ENCODE data around the gene TMEM35B.
"Not testable (repeated sequence)": the region's sequence is repeated elsewhere in the genome, so short reads cannot be mapped to it uniquely, and the experiment has no call there.

The TMEM35B gene

DNA sequence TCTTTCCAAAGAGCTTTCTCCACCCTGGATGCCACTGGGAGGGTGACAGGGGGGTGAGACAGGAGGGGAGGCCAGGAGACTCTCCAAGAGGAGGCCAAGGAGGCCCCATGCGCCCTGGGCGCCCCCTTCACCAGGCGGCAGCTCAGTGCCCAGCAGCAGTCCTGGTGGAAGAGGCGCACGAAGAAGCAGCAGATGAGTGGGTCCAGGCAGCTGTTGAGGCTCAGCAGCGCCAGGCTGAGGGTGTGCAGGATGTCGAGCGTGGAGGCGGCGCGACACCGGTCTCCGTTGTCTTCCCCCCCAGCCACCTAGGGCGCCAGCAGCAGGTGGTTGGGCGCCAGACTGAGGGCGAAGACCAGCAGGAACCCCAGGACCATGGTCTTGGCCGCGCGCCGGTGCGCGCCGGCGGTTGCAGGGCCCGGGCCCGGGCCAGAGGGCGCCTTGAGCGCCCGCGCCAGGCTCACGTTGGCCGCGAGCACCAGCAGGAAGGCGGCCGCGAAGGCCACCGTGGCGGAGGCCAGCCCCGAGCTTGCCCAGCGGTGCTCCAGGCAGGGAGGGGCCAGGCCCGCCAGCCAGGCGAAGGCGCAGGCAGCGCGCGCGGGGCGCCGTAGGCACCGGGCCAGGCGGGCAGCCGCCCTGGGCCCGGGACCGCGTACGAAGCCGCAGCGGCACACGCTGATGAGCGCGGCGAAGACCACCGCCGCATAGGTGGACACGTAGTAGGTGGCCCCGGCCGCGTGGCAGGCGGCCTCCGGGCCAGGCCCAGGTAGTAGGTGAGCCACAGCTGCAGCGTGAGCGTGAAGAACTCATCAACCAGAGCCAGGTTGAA is 8.6 kb downstream of the TMEM35B start:
- no peaks in the 10 kb centered on the region for H3K27me3 ChIP-seq (ENCODE audit: insufficient read depth, insufficient read length)
- peaks cover 8% of the 10 kb centered on the region for H3K36me3 ChIP-seq (ENCODE audit: insufficient read depth, insufficient read length, low read length)
- H3K4me3 ChIP-seq (ENCODE audit: insufficient read length, low read depth) = no peak overlapping the region
- H3K9me3 ChIP-seq (ENCODE audit: insufficient read depth, low read length) = no peaks in the 10 kb centered on the region
- H3K4me1 ChIP-seq (ENCODE audit: insufficient read depth, insufficient read length) = peaks cover 2% of the 10 kb centered on the region
- no peak for DNase-seq (ENCODE audit: low read depth, low spot score)
- TF ChIP-seq SUZ12 (IDR thresholded peaks at IDR 0.05; ENCODE audit: extremely low read depth, insufficient read depth, insufficient read length) (no peak), YY1 (IDR thresholded peaks at IDR 0.05; ENCODE audit: insufficient read depth, insufficient read length) (no peak), ZNF274 (IDR thresholded peaks at IDR 0.05; ENCODE audit: low read depth, low read length) (no peak)
- no peak overlapping the region for H3K9ac ChIP-seq (ENCODE audit: insufficient read length, low read depth)

DNA sequence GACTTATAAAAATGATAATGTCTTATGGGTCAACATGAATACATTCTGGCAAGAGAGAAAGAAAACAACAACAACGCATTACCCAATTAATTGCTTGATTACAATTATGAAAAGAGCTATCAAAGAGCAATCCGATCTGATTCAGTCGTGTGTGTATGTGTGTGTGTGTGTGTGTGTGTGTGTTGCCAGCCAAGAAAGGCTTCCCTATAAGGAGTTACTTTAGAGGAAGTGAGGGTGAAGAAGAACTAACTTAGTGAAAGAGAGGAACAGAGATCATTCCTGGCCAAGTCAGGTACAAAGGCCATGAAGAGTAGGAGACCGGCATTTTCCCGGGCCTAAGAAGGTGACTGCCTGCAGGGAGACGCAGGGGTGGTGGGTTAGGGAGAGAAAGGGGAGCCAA is 9.4 kb downstream of the TMEM35B start:
- H3K9ac ChIP-seq (ENCODE audit: insufficient read length, low read depth) = no peak overlapping the region
- H3K4me3 ChIP-seq (ENCODE audit: insufficient read length, low read depth) = no peak overlapping the region
- H3K9me3 ChIP-seq (ENCODE audit: insufficient read depth, low read length) = no peaks in the 10 kb centered on the region
- no peaks in the 10 kb centered on the region for H3K27me3 ChIP-seq (ENCODE audit: insufficient read depth, insufficient read length)
- DNase-seq (ENCODE audit: low read depth, low spot score) = no peak
- TF ChIP-seq ZNF274 (IDR thresholded peaks at IDR 0.05; ENCODE audit: low read depth, low read length) = no peak
- TF ChIP-seq SUZ12 (IDR thresholded peaks at IDR 0.05; ENCODE audit: extremely low read depth, insufficient read depth, insufficient read length) = no peak
- TF ChIP-seq YY1 (IDR thresholded peaks at IDR 0.05; ENCODE audit: insufficient read depth, insufficient read length) = no peak
- peaks cover 2% of the 10 kb centered on the region for H3K4me1 ChIP-seq (ENCODE audit: insufficient read depth, insufficient read length)
- peaks cover 2% of the 10 kb centered on the region for H3K36me3 ChIP-seq (ENCODE audit: insufficient read depth, insufficient read length, low read length)

DNA sequence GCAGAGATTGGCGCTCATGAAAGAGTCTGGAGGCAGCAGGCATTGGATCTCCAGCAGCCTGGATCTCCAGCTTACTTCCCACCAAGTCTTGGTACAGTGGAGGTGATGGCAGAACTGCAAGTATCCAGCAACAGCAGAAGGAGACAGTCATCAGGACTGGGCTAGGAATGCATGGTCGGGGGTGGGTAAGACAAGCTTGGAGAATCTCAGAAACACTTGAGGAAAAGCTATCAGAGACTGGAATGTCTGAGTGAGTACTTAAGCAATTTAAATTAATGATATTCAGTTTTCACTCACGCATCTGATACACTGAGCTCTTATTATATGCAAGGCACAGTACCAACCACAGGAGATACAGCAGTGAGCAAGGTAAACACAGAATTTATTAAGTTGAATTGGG is 9.8 kb downstream of the TMEM35B start:
- no peak for DNase-seq (ENCODE audit: low read depth, low spot score)

DNA sequence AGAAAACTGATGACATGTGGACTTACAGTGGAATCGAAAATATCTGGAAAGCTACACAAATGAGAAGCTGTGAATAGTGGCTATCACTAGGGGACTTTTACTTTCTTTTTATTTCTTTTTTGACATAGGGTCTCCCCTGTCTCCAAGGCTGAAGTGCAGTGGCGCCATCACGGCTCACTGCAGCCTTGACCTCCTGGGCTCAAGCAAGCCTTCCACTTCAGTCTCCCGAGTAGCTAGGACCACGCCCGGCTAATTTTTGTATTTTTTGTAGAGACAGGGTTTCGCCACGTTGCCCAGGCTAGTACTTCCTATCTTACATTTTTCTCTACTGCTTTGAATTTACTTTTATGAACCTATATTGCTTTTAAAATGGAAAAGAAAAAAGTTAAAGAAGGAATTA is 10.5 kb downstream of the TMEM35B start:
- no peak for DNase-seq (ENCODE audit: low read depth, low spot score)
- H3K9ac ChIP-seq (ENCODE audit: insufficient read length, low read depth) = no peak overlapping the region
- peaks cover 2% of the 10 kb centered on the region for H3K4me1 ChIP-seq (ENCODE audit: insufficient read depth, insufficient read length)
- TF ChIP-seq ZNF274 (IDR thresholded peaks at IDR 0.05; ENCODE audit: low read depth, low read length) (no peak), YY1 (IDR thresholded peaks at IDR 0.05; ENCODE audit: insufficient read depth, insufficient read length) (no peak), SUZ12 (IDR thresholded peaks at IDR 0.05; ENCODE audit: extremely low read depth, insufficient read depth, insufficient read length) (no peak)
- no peak overlapping the region for H3K4me3 ChIP-seq (ENCODE audit: insufficient read length, low read depth)
- H3K27me3 ChIP-seq (ENCODE audit: insufficient read depth, insufficient read length) = no peaks in the 10 kb centered on the region
- H3K36me3 ChIP-seq (ENCODE audit: insufficient read depth, insufficient read length, low read length) = no peaks in the 10 kb centered on the region
- H3K9me3 ChIP-seq (ENCODE audit: insufficient read depth, low read length) = 0 out of 2 replicates have a peak, but pooled peaks cover under 1% of the 10 kb centered on the region

More for the DNA sequence above, 9.8 kb downstream of the TMEM35B start:
- TF ChIP-seq YY1 (IDR thresholded peaks at IDR 0.05; ENCODE audit: insufficient read depth, insufficient read length) = no peak
- no peak for TF ChIP-seq ZNF274 (IDR thresholded peaks at IDR 0.05; ENCODE audit: low read depth, low read length)
- no peak for TF ChIP-seq SUZ12 (IDR thresholded peaks at IDR 0.05; ENCODE audit: extremely low read depth, insufficient read depth, insufficient read length)
- no peaks in the 10 kb centered on the region for H3K27me3 ChIP-seq (ENCODE audit: insufficient read depth, insufficient read length)
- H3K9me3 ChIP-seq (ENCODE audit: insufficient read depth, low read length) = no peaks in the 10 kb centered on the region
- H3K36me3 ChIP-seq (ENCODE audit: insufficient read depth, insufficient read length, low read length) = no peaks in the 10 kb centered on the region
- H3K4me1 ChIP-seq (ENCODE audit: insufficient read depth, insufficient read length) = peaks cover 2% of the 10 kb centered on the region
- no peak overlapping the region for H3K9ac ChIP-seq (ENCODE audit: insufficient read length, low read depth)
- H3K4me3 ChIP-seq (ENCODE audit: insufficient read length, low read depth) = no peak overlapping the region

DNA sequence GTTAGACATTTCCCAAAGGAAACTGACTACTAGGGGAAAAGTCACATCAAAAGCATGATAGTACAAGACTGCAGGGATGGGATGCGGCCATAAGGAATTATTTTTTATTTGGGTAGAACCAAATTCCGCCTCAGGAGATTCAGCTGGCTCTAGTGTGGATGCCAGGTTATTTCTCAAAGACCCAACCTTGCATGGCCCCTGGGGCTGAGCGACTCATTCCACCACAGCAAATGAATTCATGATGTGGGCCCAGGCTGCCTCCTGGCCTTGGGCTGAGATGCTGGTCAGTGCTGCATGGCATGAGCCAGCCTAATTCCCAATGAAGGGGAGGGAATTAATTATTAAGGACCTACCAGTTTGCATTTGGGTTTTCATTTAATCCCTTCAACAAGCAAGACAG is 11.8 kb downstream of the TMEM35B start:
- peaks cover 2% of the 10 kb centered on the region for H3K4me1 ChIP-seq (ENCODE audit: insufficient read depth, insufficient read length)
- TF ChIP-seq SUZ12 (IDR thresholded peaks at IDR 0.05; ENCODE audit: extremely low read depth, insufficient read depth, insufficient read length) (no peak), ZNF274 (IDR thresholded peaks at IDR 0.05; ENCODE audit: low read depth, low read length) (no peak), YY1 (IDR thresholded peaks at IDR 0.05; ENCODE audit: insufficient read depth, insufficient read length) (no peak)
- H3K36me3 ChIP-seq (ENCODE audit: insufficient read depth, insufficient read length, low read length) = no peaks in the 10 kb centered on the region
- H3K9me3 ChIP-seq (ENCODE audit: insufficient read depth, low read length) = peaks cover 13% of the 10 kb centered on the region; the same call in 1 of the 2 replicates
- H3K27me3 ChIP-seq (ENCODE audit: insufficient read depth, insufficient read length) = no peaks in the 10 kb centered on the region
- no peak overlapping the region for H3K9ac ChIP-seq (ENCODE audit: insufficient read length, low read depth)
- no peak for DNase-seq (ENCODE audit: low read depth, low spot score)
- no peak overlapping the region for H3K4me3 ChIP-seq (ENCODE audit: insufficient read length, low read depth)

DNA sequence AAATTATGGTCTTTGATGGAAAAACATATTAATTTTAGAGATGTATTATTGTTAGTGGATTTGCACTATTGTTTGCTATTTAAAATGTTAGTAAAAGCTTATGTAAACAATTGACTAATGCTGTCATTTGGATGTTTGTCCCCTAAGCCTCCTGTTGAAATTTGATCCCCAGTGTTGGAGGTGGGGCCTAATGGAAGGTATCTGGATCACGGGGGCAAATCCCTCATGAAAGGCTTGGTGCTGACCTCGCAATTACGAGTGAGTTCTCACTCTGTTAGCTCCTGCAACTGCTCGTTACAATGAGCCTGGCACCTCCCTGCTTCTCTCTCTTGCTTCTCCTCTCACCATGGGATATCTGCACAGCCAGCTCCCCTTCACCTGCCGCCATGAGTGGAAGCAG is 14.3 kb downstream of the TMEM35B start:
- H3K9me3 ChIP-seq (ENCODE audit: insufficient read depth, low read length) = peaks cover 19% of the 10 kb centered on the region; the same call in 1 of the 2 replicates
- no peak overlapping the region for H3K9ac ChIP-seq (ENCODE audit: insufficient read length, low read depth)
- H3K4me3 ChIP-seq (ENCODE audit: insufficient read length, low read depth) = no peak overlapping the region
- H3K4me1 ChIP-seq (ENCODE audit: insufficient read depth, insufficient read length) = peaks cover 2% of the 10 kb centered on the region
- no peaks in the 10 kb centered on the region for H3K27me3 ChIP-seq (ENCODE audit: insufficient read depth, insufficient read length)
- DNase-seq (ENCODE audit: low read depth, low spot score) = peak; percentile 35
- no peaks in the 10 kb centered on the region for H3K36me3 ChIP-seq (ENCODE audit: insufficient read depth, insufficient read length, low read length)
- no peak for TF ChIP-seq YY1 (IDR thresholded peaks at IDR 0.05; ENCODE audit: insufficient read depth, insufficient read length)
- no peak for TF ChIP-seq SUZ12 (IDR thresholded peaks at IDR 0.05; ENCODE audit: extremely low read depth, insufficient read depth, insufficient read length)
- no peak for TF ChIP-seq ZNF274 (IDR thresholded peaks at IDR 0.05; ENCODE audit: low read depth, low read length)

DNA sequence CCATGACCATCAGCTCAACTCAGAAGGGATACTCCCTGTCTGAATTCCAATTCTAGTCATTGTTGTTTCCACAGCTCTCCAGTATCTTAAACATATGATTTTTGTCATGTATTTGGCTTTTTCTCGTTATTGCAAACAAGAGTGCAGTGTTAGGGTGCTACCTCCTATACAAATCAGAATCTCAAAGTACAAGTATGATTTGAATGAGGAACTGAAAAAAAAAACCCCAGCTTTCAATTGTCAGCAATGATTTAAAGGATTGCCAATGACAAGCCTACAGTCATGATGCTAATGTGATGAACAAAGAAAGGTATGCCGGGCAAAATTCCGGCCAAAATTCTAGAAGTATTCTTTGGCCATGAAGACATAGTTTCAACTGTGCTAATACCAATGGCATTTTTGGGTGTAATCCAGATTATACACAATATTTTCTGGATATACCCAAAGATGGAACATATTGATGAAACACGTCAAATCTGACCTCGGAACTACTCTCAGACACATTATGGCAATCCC is 14.9 kb downstream of the TMEM35B start:
- Histone ChIP-seq H3K36me3 (ENCODE audit: insufficient read depth, insufficient read length, low read length) (no peaks in the 10 kb centered on the region), H3K4me1 (ENCODE audit: insufficient read depth, insufficient read length) (peaks cover 1% of the 10 kb centered on the region), H3K4me3 (ENCODE audit: insufficient read length, low read depth) (no peak overlapping the region), H3K9ac (ENCODE audit: insufficient read length, low read depth) (no peak overlapping the region), H3K9me3 (ENCODE audit: insufficient read depth, low read length) (peaks cover 19% of the 10 kb centered on the region; the same call in 1 of the 2 replicates), H3K27me3 (ENCODE audit: insufficient read depth, insufficient read length) (no peaks in the 10 kb centered on the region)
- DNase-seq (ENCODE audit: low read depth, low spot score) = no peak
- TF ChIP-seq ZNF274 (IDR thresholded peaks at IDR 0.05; ENCODE audit: low read depth, low read length) (no peak), SUZ12 (IDR thresholded peaks at IDR 0.05; ENCODE audit: extremely low read depth, insufficient read depth, insufficient read length) (no peak), YY1 (IDR thresholded peaks at IDR 0.05; ENCODE audit: insufficient read depth, insufficient read length) (no peak)

DNA sequence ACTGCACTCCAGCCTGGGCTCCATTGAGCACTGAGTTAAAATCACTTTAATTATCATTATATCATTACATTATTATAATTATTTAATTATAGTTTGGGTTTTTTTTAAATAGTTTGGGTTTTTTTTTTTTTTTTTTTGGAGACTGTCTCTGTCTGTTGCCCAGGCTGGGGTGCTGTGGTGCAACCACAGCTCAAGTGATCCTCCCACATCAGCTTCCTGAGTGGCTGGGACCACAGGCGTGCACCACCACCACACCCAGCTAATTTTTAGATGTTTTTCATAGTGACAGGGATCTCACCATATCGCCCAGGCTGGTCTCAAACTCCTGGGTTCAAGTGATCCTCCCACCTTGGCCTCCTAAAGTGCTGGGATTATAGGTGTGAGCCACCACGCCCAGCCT is 16.9 kb downstream of the TMEM35B start:
- H3K9ac ChIP-seq (ENCODE audit: insufficient read length, low read depth); H3K4me3 ChIP-seq (ENCODE audit: insufficient read length, low read depth); H3K4me1 ChIP-seq (ENCODE audit: insufficient read depth, insufficient read length); H3K36me3 ChIP-seq (ENCODE audit: insufficient read depth, insufficient read length, low read length); H3K27me3 ChIP-seq (ENCODE audit: insufficient read depth, insufficient read length); DNase-seq (ENCODE audit: low read depth, low spot score): not testable (repeated sequence)
- H3K9me3 ChIP-seq (ENCODE audit: insufficient read depth, low read length) = peaks cover 19% of the 10 kb centered on the region; the same call in 1 of the 2 replicates

DNA sequence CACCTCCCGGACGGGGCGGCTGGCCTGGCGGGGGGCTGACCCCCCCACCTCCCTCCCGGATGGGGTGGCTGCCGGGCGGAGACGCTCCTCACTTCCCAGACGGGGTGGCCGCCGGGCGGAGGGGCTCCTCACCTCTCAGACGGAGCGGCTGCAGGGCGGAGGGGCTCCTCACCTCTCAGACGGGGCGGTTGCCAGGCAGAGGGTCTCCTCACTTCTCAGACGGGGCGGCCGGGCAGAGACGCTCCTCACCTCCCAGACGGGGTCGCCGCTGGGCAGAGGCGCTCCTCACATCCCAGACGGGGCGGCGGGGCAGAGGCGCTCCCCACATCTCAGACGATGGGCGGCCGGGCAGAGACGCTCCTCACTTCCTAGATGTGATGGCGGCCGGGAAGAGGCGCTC is 17.5 kb downstream of the TMEM35B start:
- DNase-seq (ENCODE audit: low read depth, low spot score) = not testable (repeated sequence)

More for the DNA sequence above, 17.5 kb downstream of the TMEM35B start:
- H3K9me3 ChIP-seq (ENCODE audit: insufficient read depth, low read length) = peaks cover 19% of the 10 kb centered on the region; the same call in 1 of the 2 replicates
- not testable (repeated sequence) for H3K27me3 ChIP-seq (ENCODE audit: insufficient read depth, insufficient read length); H3K36me3 ChIP-seq (ENCODE audit: insufficient read depth, insufficient read length, low read length); H3K4me3 ChIP-seq (ENCODE audit: insufficient read length, low read depth); H3K4me1 ChIP-seq (ENCODE audit: insufficient read depth, insufficient read length); H3K9ac ChIP-seq (ENCODE audit: insufficient read length, low read depth)

Data from NT2/D1 (cell line).